GF-D8 (cell line): ENCODE results near the gene OSTC.

Experiments used
- DNase-seq: peaks from one replicate; lab custom pipeline; 2025; lab: John Stamatoyannopoulos, UW

OSTC gene

DNA sequence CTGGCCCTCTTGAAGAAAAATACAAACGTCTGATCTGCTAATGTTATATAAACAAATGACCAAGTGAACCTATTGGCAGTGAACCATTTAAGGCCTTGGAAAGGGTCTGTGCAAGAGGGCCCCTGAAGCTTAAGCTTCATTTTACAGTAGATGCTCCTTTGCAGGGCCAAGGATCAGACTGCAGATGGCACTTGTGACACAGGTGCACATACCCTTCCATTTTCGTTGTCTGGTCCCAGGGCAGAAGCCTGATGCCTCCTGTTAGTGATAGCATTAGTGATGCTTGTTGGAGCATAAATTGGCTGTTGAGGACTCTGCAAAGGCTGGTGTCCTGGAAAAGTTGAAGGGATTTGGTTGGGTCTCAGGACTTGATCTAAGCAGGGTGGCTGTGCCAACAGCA is 65.9 kb downstream of the OSTC start:
- DNase-seq, result no peak

DNA sequence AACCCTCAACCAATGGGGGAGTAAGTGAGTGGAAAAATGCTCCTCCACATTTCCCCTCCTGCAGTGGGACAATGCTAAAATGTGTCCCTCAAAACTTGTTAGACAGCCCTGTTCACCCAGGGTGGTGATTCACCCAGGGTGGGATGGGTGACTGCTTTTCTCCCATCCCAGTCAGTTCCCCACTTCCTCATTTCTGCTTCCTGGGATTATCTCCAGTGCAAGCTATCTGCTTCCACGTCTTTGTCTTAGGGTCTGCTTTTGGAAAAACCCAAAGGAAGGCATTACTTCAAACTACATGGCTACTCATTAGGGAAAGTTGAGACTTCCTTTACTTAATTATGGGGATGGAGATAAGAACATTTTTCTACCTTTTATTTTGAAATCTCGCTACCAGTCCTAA is 67.0 kb downstream of the OSTC start:
- DNase-seq, result no peak
